Dermis microvascular lymphatic vessel endothelial cell (primary cell): ENCODE measurements around the gene CLPTM1. TPM values are rescaled to one million over a fixed set of nuclear protein-coding genes. Genes with fewer than 3 reads are reported as not detected.
"Not testable (repeated sequence)": the region's sequence is repeated elsewhere in the genome, so short reads cannot be mapped to it uniquely, and the experiment has no call there.

Experiments used
- DNase-seq, 2 donors: peaks; one replicate each; pipeline versions ENCODE4 v3.0.0 to v3.0.0-alpha.2; 2010; ENCODE audit warnings: low read depth in 2 of 2
- total RNA-seq: library from RNA; depleted of rRNA; stranded (reverse); fragments of >200 nt; gene quantifications from 2 replicates; pipeline ENCODE4 v1.2.1, GENCODE V29; 2014

The CLPTM1 gene
- total RNA-seq, 1 donor from 2014 or later, result 23.2 TPM

DNA sequence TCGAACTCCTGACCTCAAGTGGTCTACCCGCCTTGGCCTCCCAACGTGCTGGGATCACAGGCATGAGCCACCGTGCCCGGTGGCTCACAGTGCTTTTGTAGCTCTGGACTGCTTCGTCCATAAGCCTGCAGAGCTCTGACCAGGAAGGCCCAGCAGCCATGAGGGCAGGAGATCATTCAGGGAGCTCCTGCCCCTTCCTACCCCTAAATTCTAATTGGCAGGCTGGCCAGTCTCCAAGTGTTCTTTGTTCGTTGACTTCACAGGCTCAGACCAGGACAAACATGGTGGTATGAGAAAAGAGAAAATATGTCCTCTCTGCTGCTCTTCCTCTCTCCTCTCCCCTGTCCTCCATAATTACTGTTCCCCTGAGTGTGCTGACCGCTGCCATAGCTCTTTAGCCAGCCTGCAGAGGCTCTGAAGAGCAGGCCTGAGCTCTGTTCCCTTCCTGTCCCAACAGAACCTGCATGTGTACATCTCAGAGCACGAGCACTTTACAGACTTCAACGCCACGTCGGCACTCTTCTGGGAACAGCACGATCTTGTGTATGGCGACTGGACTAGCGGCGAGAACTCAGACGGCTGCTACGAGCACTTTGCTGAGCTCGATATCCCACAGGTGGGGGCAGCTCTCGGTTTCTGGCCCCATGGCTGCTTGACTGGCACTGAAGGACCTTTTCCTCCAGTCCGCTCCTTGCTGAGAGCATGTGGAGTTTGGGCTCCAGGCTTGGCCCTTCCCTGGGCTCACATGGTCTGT is 19.0 kb downstream of the CLPTM1 start:
- DNase-seq, result no peak

GRCh38 chr19:44974857-44975256 is 19.7 kb downstream of the CLPTM1 start:
- no peak for DNase-seq

- DNase-seq, result no peak
Observed at GRCh38 chr19:44975444-44975843, 20.3 kb downstream of the CLPTM1 start.

DNA sequence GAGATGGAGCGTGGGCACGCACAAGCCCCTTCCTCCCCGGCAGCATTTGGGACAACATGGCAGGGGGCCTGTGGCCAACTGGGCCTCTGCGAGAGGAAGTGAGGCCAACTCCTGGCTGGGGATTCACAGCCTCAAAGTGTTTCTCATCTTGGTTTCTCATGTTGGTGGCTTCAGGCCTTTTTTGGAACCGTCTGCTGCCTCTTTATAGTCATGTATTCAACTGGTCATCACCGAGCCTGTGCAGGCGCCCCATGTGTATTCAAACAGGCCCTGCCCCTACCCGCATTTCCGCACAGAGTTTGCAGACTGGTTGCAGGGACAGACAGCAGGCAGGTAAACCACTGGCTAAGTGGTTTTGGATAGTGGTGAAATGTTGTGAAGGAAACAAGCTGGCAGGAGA is 28.8 kb downstream of the CLPTM1 start:
- DNase-seq, result no peak

GRCh38 chr19:44985445-44985844 is 30.3 kb downstream of the CLPTM1 start:
- no peak for DNase-seq

GRCh38 chr19:44986389-44986788 is 31.2 kb downstream of the CLPTM1 start:
- no peak for DNase-seq

DNA sequence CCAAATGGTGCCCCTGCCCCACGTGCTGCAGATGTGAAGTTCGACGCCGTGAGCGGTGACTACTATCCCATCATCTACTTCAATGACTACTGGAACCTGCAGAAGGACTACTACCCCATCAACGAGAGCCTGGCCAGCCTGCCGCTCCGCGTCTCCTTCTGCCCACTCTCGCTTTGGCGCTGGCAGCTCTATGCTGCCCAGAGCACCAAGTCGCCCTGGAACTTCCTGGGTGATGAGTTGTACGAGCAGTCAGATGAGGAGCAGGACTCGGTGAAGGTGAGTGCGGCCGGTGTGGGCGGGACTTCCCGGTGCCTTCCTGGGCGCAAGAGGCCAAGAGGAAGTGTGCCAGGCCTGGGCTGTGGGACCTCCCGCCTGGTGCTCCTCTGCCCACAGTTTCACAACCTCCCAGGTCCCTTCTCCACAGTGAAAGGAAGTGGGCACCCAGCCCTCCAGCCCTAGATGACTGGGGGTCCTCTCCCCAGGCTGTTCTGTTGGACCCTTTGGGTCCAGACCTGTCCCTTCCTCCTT is 32.0 kb downstream of the CLPTM1 start:
- DNase-seq, result no peak

- no peak for DNase-seq
Observed at GRCh38 chr19:44988273-44988672, 33.1 kb downstream of the CLPTM1 start.

GRCh38 chr19:44988896-44989556 is 33.8 kb downstream of the CLPTM1 start:
- DNase-seq, result peak; percentile 30 to 75

DNA sequence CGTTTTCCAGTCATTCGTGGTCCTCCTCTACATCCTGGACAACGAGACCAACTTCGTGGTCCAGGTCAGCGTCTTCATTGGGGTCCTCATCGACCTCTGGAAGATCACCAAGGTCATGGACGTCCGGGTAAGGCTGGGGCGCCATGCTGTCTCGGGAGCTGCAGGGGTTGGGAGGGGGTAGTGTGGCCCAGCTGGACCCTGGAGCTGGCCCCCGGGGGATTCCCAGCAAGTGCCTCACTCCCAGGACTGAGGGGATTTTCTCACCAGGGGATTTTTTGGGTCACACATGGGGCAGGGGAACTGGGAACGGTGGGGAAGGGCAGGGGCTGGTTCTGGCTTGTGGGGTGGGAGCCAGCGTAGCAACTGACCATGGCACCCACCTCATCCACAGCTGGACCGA is 35.3 kb downstream of the CLPTM1 start:
- no peak for DNase-seq

GRCh38 chr19:44990966-44991365 is 35.8 kb downstream of the CLPTM1 start:
- no peak for DNase-seq

DNA sequence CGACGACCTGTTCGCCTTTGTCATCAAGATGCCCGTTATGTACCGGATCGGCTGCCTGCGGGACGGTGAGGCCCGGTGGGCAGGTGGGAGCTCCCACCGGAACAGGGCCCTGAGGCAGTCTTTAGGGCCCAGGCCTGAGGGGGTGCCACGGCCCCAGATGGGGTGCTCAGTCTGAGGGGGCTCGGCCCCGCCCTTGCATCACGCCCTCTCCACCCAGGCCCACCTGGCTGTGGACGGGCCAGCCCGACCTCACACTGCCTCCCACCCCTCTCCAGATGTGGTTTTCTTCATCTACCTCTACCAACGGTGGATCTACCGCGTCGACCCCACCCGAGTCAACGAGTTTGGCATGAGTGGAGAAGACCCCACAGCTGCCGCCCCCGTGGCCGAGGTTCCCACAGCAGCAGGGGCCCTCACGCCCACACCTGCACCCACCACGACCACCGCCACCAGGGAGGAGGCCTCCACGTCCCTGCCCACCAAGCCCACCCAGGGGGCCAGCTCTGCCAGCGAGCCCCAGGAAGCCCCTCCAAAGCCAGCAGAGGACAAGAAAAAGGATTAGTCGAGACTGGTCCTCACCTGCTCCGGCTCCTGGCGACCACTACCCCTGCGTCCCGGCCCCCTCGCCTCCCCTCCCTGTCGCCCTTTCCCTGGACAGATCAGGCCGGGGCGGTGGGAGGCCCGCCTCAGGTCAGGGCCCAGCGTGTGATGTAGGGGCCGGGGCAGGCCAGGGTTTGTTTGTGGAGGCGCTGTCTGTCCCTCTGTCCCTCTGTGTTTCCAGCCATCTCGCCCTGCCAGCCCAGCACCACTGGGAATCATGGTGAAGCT is 37.4 kb downstream of the CLPTM1 start:
- no peak for DNase-seq

DNA sequence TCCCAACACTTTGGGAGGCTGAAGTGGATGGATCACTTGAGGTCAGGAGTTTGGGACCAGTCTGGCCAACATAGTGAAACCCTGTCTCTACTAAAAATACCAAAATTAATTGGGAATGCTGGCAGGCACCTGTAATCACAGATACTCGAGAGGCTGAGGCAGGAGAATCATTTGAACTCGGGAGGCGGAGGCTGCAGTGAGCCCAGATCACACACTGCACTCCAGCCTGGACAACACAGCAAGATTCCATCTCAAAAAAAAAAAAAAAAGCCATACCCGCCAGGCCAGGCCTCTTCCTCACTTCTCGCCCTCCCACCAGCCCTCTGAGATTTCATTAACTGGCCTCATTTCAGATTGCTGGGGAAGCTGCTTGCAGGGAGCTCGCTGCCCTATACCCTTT is 38.3 kb downstream of the CLPTM1 start:
- DNase-seq, result no peak

DNA sequence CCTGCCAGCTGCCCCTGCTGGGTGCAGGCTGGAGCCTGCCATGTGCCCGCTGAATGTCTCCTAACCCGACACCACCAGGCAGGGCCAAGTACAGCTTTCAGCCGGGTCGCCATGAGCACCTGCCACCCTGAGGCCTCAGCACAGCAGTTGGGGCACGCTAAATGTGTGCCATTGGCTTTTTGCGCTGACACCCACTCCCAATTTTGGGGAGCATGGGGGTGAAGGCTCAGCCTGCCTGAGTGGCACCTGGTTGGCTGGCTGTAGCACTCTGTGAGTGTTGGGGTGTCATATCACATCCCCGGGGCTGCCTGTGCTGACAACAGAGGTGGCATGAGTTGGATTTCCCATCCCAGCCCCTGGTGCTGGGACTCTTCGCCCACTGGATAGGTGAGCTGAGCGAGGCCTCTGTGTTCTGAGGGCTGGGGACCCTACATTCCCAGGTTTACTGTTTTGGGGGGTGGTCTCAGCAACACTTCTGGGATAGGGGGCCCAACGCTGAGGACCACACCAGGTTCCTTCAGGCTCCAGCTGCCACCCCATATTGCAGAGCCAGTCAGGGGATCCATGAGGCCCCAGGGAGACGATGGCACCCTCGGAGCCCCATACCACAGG is 38.9 kb downstream of the CLPTM1 start:
- no peak for DNase-seq

DNA sequence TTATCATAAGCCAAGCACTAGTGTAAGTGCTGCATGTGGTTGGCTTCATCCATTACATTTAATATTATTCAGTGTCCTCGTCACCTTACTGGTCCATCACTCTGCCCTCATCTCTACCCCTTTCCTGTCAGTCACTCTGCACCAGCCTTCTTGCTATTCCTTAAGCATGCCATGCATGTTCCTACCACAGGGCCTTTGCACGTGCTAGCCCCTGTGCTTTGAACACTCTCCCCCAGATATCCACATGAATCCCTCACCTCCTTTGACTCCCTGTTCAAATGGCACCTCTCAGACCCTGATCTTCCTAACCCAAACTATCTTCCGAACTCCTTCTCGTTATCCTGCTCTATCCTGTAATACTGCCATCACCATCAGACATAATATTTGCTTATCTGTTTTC is 42.8 kb downstream of the CLPTM1 start:
- DNase-seq, result no peak

DNA sequence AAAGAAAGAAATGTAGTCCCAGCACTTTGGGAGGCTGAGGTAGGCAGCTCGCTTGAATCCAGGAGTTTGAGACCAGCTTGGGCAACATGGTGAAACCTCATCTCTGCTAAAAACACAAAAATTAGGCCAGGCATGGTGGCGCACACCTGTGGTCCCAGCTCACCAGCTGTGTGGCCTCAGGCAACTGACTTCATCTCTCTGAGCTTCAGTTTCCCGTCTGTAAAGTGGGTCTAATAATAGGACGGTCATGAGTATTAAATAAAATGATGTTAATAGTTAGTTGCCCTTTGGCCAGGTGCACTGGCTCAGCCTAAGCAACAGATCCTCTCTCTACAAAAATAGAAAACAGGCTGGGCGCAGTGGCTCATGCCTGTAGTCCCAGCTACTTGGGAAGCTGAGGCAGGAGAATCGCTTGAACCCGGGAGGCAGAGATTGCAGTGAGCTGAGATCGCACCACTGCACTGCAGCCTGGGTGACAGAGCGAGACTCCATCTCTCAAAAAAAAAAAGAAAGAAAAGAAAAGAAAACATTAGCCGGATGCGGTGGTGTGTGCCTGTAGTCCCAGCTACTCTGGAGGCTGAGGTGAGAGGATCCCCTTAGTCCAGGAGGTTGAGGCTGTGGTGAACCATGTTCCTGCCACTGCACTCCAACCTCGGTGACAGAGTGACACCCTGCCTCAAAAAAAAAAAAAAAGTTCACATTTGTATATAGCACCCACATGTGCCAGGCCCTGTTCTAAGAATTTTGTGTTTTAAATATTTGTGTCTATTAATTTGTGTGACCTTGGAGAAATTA is 44.1 kb downstream of the CLPTM1 start:
- DNase-seq, result not testable (repeated sequence)

GRCh38 chr19:45000665-45001064 is 45.5 kb downstream of the CLPTM1 start:
- DNase-seq, result not testable (repeated sequence)

- peak; percentile 74 to 91 for DNase-seq
Observed at GRCh38 chr19:45001087-45001739, 46.0 kb downstream of the CLPTM1 start, which contains the start of gene RELB. RELB (plus strand) TSS chr19:45001464; CDS start chr19:45001580, 116 bp downstream.

DNA sequence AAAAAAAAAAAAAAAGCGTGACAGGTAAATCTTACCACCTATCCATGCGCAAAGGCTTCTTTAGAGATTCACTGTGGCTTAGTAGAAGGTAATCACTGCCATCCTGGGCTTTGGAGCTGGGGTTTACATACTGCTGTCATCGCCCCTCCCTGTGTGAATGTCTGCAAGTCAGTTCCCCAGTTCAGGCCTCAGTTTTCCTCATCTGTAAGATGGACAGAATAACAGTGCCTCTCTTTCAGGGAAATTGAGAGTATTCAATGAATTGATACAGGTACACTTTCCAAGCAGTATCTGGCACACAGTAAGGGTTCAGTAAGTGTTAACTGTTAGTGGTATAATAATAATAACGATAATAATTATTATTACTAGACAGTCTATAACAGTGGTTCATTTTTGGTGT is 48.3 kb downstream of the CLPTM1 start:
- DNase-seq, result no peak

GRCh38 chr19:45005787-45006186 is 50.6 kb downstream of the CLPTM1 start:
- DNase-seq, result no peak
